Measurements from ENCODE around the gene HMGCS2. TPM values are rescaled to one million over a fixed set of nuclear protein-coding genes. Genes with fewer than 3 reads are reported as not detected.

HMGCS2 gene
- total RNA-seq, 1 donor from 2014 or later, result 0.32 TPM

DNA sequence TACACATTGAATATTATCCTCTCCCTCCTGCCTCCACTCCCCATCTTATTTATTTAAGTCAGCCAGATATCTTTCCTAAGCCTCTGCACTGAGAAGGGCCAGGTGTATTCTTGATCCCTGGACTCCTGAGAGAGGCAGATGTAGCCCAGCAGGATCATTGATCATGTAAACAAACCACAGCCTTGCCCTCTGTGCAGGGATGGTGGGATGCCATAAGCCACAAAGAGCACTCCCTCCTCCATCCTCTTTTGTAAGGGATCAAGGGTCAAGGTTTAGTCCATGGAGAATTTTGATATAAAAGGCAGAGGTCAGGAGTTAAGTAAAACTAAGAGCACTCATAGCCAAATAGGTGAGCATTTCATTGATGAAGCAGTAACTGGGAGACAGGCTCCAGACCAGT is 39.7 kb downstream of the HMGCS2 start:
- no peaks in the 10 kb centered on the region for H3K9me3 ChIP-seq
- H3K4me1 ChIP-seq, result no peaks in the 10 kb centered on the region
- no peak for DNase-seq
- TF ChIP-seq, protein P1, sequence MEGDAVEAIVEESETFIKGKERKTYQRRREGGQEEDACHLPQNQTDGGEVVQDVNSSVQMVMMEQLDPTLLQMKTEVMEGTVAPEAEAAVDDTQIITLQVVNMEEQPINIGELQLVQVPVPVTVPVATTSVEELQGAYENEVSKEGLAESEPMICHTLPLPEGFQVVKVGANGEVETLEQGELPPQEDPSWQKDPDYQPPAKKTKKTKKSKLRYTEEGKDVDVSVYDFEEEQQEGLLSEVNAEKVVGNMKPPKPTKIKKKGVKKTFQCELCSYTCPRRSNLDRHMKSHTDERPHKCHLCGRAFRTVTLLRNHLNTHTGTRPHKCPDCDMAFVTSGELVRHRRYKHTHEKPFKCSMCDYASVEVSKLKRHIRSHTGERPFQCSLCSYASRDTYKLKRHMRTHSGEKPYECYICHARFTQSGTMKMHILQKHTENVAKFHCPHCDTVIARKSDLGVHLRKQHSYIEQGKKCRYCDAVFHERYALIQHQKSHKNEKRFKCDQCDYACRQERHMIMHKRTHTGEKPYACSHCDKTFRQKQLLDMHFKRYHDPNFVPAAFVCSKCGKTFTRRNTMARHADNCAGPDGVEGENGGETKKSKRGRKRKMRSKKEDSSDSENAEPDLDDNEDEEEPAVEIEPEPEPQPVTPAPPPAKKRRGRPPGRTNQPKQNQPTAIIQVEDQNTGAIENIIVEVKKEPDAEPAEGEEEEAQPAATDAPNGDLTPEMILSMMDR (IDR thresholded peaks at IDR 0.05), result no peak
- ATAC-seq, result no peak
- H3K4me3 ChIP-seq, result no peak overlapping the region
- H3K36me3 ChIP-seq, result peaks cover 5% of the 10 kb centered on the region
- H3K27ac ChIP-seq, result no peak overlapping the region
- H3K27me3 ChIP-seq (ENCODE audit: low read depth), result no peaks in the 10 kb centered on the region
- intact Hi-C loops (cut with DNase I), result no loop called here

GRCh38 chr1:119727991-119728390 is 40.7 kb downstream of the HMGCS2 start:
- ATAC-seq (no peak), DNase-seq (no peak)
- Histone ChIP-seq H3K9me3 (no peaks in the 10 kb centered on the region), H3K36me3 (peaks cover 5% of the 10 kb centered on the region), H3K4me3 (no peak overlapping the region), H3K27ac (no peak overlapping the region), H3K4me1 (no peaks in the 10 kb centered on the region), H3K27me3 (ENCODE audit: low read depth) (no peaks in the 10 kb centered on the region)
- intact Hi-C loops (cut with DNase I), result no loop called here
- TF ChIP-seq, protein P1 (IDR thresholded peaks at IDR 0.05), result no peak

DNA sequence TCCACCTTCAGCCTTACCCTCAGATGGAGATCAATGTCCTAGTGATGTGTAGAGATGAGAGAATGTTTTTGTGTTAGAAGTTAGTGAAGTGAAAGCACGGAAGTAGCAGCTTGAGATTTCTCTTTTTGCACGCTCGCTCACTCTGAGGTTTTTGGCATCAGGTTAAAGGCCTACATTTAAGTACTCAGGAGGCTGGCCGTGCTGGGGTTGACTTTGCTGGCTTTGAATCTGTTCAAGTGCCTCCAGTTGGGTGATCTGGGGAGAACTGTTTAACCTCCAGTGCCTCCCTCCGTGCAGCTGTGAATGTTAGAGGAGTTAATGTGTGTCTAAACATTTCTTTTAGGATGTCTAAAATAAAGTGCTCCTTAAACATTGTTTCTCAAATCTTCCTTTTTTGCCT is 43.1 kb downstream of the HMGCS2 start:
- no peak overlapping the region for H3K27ac ChIP-seq
- H3K27me3 ChIP-seq (ENCODE audit: low read depth), result no peaks in the 10 kb centered on the region
- H3K4me3 ChIP-seq, result no peak overlapping the region
- intact Hi-C loops (cut with DNase I), result no loop called here
- H3K9me3 ChIP-seq, result no peaks in the 10 kb centered on the region
- DNase-seq (no peak), ATAC-seq (no peak)
- TF ChIP-seq, protein P1 (IDR thresholded peaks at IDR 0.05), result no peak
- no peaks in the 10 kb centered on the region for H3K4me1 ChIP-seq
- peaks cover 5% of the 10 kb centered on the region for H3K36me3 ChIP-seq

DNA sequence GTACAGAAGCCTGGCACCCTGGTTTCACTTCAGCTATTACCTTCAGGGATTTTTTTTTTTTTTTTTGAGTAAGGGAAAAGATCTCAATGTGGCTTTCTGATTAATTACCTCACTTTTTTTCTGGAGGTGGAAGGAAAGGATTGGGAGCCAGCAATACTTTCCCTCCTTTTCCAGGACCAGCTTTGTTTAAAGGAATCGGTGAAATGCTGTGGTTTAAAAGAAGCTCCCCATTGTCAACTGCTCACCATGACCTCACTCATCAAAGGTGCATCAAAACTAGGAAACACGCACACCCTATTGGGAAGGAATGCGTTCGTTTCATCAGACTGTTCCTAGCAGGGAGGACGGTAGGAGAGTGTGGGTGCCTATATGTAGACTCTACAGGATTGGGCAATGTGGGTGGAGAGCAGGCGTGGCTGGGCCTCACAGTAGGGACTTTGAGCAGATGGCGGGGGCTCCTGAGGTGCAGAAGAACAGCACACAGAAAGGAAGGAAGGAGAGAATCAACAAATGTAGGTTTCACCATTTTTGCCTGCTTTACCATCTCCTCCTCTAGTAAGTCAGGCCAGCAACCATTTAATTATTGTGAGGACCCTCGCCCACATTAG is 44.0 kb downstream of the HMGCS2 start:
- TF ChIP-seq, protein P1 (IDR thresholded peaks at IDR 0.05), result no peak
- ATAC-seq, result no peak
- no peak for DNase-seq
- H3K36me3 ChIP-seq, result peaks cover 5% of the 10 kb centered on the region
- no peaks in the 10 kb centered on the region for H3K4me1 ChIP-seq
- H3K27ac ChIP-seq, result no peak overlapping the region
- H3K4me3 ChIP-seq, result no peak overlapping the region
- no peaks in the 10 kb centered on the region for H3K9me3 ChIP-seq
- H3K27me3 ChIP-seq (ENCODE audit: low read depth), result no peaks in the 10 kb centered on the region
- intact Hi-C loops (cut with DNase I), result no loop called here

GRCh38 chr1:119721896-119722295 is 46.8 kb downstream of the HMGCS2 start:
- Histone ChIP-seq H3K4me1 (no peaks in the 10 kb centered on the region), H3K36me3 (no peaks in the 10 kb centered on the region), H3K27ac (no peak overlapping the region), H3K4me3 (no peak overlapping the region), H3K27me3 (ENCODE audit: low read depth) (no peaks in the 10 kb centered on the region), H3K9me3 (no peaks in the 10 kb centered on the region)
- no peak for ATAC-seq
- intact Hi-C loops (cut with DNase I), result no loop called here
- no peak for DNase-seq
- TF ChIP-seq, protein P1 (IDR thresholded peaks at IDR 0.05), result no peak

All from lower lobe of right lung (tissue), 2 donors.